ENCODE data around the gene SLC51A.
"Not testable (repeated sequence)": the region's sequence is repeated elsewhere in the genome, so short reads cannot be mapped to it uniquely, and the experiment has no call there.

Gene SLC51A

DNA sequence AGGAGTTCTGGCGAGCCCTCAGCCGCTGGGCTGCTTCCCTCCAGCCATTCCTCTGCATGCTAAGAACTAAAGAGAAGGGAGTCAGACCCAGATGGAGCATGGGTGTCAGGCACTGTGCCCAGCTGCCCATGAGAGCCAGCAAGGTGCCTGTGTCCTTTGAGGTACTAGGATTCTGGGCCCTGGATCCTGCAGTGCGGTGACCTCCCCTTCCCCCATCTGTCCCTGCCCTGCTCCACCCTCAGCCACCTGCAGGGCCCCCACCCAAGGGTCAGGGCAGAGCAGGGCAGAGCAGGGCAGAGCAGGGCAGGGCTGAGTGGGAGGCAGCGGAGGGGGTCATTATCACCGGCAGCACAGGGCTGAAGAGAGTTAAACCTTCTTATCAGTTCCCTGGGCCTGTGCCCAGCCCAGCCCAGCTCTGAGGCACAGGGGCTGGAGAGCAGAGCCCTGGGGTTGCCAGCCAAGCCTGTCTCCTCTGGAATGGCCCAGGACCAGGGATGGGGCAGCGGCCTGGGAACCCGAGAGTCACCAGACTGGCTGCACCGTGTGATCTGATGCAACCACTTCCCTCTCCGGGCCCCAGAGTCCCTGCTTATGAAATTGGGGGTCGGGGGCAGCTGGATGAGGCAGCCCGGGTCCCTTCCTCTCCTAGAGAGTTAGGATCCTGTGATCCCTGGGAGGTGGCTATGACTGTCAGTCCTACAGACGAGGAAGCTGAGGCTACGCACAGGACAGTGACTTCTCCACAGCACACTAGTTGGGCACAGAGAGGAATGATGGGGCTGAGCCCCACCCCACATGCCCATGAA, 22.4 kb upstream of the SLC51A start:
- no peak for DNase-seq

DNA sequence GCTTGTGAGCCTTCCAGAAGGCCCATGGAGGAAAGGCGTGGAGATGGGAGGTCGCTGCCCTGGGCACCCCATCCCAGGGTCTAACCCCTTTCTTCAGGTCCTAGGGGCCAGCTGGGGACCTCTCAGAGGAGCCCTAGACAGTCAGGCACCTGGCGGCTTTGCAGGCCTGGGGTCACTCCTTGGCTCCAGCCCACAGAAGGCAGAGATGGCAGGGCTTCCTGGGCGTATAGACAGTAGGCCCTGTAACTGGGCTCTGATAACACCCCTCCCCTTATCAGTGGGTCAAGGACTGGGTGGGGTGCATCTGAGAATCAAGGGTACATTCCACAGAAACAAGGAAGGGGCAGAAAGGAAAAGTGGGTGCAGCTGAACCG, 21.8 kb upstream of the SLC51A start:
- no peak for DNase-seq

DNA sequence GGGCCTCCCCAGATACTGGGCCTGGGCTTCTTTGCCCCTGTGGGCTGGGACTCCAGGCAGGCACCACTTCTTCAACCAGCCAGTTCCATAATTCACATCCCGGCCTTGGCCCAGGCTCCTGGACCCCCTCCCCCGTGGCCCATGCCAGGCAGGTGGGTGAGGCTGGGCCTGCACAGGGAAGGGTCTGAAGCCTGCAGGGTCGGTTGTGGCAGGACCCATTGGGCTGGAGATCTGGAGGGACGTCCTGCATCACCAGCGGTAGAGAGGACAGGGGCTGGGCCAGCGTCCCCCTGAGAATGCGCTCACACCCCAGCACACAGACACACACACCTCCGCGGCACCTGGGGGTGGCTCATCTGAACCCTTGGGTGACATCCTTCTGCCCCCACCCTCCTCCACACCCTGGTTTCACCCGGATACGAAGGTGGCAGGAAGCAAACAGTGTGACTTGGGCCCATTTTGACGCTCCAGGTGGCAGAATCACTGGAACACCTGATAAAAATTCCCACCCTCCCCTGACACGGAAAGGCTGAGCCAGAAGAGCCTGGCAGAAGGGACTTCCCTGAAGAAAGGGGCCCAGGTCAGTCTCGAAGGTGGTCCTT, 20.6 kb upstream of the SLC51A start:
- no peak for DNase-seq

DNA sequence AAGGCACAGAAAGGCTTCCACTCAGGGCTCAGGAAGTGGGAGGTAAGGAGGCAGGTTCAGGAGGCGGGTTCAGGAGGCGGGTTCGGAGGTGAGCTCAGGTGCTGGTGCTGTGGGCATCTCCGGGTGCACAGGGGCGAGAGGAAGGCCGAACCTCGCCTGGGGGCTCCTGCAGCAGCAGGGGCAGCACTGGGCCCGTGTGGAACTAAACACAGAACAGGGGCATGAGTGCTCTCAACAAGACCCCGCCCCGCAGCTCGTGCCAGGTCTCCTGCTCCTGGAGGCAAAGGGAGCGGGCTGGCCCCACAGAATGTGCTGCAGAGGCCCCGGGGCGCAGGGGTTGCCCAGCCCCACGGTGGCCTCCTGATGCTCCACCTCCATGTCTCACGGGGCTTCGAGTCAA, 18.8 kb upstream of the SLC51A start:
- DNase-seq = no peak

DNA sequence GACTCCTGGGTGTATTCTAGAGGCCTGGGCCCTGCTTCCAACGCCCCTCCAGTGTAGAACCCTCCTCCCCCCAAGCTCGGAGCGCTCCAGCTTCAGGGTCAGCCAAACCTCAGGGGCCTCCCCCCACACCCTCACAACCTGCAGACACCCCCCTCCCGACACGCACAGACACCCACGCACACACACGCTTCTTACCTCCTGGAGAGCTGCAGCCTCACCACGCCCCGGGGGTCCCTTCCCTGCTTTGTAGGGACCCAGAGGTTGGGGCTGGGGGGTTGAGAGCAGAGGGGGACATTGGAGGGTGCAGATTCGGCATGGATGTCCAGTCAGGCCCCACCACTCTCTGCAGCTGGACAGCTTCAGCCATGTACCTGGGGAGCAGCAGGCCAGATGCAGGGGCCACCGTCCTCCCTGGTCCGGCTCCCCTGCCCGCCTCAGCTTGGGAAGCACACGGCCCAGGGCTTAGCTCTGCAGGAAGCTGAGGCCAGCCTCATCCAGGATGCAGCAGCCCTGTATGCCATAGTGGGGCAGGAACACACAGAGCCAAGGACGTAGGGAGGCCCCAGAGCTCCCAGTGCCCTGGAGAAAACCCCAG, 18.2 kb upstream of the SLC51A start:
- no peak for DNase-seq

DNA sequence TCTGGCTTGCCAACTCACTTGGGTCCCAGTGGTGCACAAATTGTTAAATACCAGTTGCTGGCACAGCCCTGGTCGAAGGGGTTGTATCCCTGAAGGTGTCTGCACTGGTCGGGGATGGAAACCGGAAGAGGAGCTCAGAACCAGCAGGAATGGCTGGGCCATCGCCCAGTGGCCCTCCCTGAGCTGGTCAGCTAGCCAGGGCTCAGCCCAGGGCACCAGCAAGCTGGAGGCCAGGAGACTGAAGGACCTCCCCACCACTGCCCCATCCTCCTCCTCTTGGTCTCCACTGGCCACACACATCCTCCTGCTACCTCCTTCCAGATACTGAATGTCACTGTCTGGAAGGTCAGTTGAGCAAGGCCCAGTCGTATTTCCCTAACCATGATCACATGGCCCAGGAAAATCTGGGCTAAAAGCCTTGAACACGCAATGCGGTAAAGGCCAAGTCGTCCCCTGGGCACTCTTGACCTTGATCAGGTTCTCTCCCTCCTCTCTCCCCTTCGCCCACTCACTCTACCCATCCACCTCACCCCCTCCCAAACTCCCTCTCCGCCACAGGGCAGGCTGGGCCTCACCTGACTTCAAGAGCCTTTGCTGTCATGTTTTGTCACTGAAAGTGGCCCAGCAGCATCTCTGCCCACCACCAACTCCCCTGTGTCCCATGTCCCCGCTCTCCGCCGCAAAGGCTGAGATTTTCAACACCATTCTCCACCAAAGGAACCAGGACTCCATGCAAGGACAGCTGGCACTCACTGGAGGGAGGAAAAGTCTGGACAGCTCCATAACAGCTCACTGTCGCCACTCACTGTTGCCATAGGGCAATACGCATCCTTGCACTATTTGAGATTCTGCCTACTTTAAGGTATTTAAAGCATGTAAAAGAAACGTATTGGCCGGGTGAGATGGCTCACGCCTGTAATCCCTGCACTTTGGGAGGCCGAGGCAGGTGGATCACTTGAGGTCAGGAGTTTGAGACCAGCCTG, 17.3 kb upstream of the SLC51A start:
- no peak for DNase-seq

DNA sequence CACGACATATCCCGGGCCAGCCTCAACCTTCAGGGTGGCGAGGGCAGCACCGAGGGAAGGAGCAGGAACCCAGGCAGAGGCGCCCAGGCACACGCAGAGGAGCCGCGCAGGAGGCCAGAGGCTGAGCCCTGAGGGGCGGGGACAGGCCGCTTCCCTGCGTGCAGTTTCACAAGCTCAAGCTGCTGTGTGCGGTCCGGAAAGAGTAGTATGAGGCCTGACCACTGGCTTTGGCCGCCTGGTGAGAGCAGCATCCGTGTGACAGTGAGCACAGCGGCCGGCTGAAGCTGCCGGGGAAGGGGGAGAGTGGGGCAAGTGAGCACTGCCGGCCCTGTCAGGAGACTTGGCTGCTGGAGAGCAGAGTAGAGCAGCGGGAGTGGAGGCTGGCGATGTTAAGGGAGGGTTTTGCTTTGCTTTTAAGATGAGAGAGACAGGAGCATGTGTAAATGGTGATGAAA, 13.8 kb upstream of the SLC51A start:
- DNase-seq = no peak

DNA sequence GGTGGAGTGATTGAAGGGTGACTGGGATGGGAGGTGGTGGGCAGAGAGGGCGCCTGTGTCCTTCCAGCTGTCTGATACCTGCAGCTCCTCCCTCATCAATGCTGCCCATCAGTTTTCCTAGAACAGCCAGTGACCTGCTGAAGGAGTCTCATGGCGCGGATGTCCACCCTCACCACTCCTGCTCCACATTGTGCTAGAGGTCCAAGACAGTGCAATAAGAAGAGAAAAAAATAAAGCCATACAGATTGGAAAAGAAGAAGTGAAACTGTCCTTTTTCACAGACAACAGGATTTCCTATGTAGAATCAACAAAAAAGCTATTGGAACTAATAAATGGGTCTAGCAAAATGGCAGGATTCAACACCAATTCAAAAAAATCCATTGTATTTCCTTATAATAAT, 12.5 kb upstream of the SLC51A start:
- no peak for DNase-seq

DNA sequence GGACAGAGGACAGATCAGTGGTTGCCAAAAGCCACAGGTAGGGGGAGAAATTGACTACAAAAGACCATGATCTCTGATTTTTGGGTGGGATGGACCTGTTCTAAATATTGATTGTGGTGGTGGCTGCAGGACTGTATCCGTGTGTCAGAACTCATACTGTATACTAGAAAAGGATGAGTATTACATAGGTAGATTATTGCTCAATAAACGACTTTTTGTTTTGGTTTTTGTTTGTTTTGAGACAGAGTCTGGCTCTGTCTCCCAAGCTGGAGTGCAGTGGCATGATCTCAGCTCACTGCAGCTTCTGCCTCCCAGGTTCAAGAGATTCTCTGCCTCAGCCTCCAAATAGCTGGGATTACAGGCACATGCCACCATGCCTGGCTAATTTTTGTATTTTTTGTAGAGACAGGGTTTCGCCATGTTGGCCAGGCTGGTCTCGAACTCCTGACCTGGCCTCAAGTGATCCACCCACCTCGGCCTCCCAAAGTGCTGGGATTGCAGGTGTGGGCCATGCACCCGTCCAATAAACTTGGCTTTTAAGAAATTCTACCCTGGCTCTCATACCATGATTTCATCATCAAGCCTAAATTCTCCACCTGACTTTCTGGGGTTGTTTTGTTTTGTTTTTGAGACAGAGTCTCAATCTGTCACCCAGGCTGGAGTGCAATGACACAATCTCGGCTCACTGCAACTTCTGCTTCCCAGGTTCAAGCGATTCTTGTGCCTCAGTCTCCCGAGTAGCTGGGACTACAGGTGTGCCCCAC, 10.7 kb upstream of the SLC51A start:
- not testable (repeated sequence) for DNase-seq

DNA sequence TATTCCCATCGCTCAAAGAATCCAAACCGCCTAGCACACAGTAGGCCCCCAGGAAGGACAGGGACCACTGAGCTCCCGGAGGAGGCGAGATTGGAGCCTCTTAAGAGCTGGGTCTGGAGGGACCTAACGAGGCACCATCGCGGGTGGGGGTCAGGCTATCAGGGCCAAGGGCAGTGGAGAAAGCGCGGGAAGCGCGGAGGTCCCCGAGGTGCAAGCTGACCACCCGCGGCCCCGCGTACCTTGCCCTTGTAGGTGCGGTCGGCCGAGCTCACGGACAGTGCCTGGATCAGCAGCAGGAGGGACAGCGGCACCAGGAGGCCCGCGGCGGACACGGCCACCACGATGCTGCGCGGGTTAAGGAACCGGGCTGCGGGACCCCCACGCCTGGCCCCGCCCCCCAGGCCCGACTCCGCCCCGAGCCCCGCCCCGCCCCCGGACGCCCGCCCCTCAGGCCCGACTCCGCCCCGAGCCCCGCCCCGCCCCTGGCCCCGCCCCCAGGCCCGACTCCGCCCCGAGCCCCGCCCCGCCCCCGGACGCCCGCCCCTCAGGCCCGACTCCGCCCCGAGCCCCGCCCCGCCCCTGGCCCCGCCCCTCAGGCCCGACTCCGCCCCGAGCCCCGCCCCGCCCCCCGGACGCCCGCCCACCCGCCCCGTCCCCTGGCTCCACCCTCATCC, 9.0 kb upstream of the SLC51A start:
- peak in 4 of 6 experiments; percentile 32 to 70 (median 50) for DNase-seq

DNA sequence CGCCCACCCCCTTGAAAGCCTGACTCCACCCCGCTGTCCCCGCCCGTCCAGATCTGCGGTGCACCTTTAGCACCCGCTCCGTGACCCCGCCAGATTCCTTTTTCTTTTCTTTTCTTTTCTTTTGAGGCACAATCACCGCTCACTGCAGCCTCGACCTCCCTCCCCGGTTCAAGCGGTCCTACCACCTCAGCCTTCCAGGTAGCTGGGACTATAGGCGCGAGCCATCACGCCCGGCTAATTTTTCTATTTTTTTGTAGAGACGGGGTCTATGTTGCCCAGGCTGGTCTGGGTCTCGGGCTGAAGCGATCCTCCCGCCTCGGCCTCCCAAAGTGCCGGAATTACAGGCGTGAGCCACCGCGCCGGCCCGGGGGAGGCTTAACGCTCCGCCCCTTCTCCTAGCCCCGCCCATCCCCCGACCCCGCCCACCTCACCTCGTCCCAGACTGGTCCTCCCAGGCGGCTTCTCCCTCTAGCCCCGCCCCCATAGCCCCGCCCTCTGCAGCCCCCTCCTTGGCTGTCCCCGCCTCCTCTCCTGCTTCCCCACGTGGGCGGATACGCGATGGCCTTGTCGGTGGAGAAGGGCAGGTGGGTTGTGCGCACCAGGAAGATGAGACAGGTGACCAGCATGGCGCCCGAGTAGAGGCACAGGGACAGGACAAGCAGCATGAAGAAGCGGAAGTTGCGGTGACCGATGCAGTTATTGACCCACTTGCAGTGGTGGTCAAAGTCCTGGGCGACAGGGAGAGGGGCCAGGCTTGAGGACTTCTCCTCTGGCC, 8.3 kb upstream of the SLC51A start:
- DNase-seq = peak; percentile 12 to 70 (median 54)

DNA sequence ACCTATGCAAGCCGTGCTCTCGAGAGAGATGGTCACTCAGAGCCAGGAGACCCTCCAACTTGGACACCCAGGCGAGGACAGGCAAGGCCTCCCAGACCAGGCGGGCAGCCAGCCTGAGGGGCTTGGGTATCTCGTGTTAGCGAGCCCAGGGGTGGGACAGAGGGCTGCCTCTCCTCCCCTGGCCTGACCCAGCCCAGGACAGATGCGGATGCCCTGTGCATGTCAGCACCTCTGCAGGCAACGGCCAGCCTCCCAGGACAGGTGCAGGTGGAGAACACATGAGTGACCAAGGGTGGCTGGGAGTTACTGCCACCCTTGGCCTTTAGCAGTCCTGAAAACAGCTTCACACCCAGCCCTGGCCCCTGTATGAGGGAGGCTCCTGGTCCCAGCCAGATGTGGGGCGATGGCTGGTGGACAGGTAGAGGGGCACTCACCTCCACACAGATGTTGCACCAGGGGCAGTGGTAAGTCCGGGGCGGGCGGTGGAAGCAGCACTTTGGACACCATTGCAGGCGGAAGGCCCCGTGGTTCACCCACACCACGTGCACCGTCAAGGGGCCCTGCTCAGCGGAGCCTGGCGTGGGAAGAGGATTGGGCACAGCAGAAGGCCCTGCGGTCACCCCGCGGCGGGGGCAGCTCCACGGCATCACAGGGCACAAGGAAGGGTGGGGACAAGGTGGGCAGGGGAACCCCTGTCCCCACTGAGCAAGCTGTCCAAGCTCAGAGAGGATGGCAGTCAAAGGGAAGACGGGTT, 7.2 kb upstream of the SLC51A start:
- DNase-seq = no peak

DNA sequence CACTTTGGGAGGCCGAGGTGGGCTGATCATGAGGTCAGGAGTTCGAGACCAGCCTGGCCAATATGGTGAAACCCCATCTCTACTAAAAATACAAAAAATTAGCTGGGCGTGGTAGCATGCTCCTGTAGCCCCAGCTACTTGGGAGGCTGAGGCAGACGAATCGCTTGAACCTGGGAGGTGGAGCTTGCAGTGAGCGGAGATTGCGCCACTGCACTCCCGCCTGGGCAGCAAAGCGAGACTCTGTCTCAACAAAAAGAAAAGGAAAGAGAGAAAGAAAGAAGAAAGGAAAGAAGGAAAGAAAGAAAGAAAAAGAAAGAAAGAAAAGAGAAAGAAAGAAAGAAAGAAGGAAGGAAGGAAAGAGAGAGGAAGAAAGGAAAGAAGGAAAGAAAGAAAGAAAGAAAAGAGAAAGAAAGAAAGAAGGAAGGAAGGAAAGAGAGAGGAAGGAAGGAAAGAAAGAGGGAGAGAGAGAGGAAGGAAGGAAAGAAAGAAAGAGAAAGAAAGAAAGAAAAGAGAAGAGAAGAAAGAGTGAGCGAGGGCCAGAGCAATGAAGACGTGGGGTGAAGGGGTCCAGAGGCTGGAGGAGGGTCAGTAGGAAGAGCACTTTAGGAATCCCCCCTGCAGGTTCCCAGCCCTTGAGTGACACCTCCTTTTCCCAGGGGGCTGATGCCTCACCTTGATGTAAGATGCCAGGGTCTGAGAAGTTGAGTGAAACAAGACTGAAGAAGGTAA, 6.2 kb upstream of the SLC51A start:
- DNase-seq = not testable (repeated sequence)

DNA sequence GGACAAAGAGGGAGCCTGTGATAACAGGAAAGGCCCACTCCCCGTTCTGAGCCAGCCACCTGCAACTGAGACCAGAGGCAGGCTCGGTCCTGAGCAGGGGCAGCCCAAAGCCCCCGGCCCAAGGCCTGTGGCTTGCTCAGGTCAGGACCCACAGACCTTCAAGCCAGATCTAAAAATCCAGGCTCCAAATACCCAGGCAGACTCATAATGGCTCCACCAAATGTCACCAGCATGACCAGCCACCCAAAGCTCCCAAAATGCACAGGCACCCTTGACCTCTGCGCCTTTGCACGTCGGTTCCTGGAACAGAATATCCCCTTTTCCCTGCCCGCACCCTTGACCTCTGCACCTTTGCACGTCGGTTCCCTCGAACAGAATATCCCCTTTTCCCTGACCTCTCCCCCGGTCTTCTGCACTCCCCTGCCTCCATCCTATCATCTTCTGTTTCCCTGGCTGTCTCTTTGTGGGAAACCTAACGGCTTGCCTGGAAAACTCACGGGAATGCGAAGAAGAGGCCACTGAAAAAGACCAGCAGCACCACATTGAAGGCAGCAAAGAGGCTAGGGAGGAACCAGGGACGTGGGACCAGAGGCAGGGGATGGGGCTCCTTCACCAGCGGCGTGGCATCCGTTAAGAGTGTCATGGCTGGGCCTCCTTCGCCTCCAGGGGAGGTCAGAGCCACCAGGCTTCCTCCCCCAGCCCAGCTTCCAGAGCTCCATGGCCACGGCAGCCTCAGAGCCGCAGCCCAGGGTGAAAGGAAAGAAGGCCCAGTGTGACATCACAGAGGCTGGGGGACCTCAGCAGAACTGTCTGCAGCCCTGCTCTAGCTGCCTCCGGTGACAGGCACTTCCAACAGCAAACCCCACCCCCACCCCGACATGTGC, 5.4 kb upstream of the SLC51A start, which contains the start of gene ZDHHC19:
Gene ZDHHC19 (minus strand): TSS at position 728 of the 884 bp plus-strand sequence. CDS start 85 bp downstream, at position 643.
- DNase-seq = no peak

DNA sequence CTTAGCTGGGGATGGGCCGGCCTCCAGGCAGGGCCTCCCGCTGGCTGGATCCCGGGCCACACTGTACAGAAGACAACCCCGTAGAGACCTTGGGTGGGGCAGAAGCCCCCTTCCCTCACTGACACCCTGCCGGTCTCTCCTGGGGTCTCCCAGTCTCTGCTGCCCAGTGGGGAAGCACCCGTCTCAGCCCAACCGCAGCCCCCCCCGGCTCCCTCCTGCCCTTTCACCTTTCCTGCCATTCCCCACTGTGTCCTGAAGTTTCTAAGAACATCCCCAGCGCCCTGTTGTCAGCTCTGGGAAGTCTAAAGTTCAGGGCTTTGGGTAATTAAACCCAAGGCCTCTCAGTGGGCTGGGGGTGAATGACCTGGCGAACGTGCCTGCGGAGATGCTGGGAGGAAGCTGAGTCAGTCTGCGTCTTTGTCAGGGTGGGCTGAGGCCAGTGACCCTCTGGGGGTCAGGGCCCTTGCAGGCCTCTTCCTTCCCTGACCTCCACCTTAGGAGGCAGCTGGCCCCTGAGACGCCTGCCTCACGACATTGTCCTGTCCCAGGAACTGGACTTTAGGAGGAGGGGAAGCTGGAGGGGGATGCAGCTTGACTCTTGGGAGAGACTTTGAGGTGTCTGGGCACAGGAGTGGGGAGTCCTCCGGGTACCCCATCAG, 1.4 kb upstream of the SLC51A start:
- no peak for DNase-seq

DNA sequence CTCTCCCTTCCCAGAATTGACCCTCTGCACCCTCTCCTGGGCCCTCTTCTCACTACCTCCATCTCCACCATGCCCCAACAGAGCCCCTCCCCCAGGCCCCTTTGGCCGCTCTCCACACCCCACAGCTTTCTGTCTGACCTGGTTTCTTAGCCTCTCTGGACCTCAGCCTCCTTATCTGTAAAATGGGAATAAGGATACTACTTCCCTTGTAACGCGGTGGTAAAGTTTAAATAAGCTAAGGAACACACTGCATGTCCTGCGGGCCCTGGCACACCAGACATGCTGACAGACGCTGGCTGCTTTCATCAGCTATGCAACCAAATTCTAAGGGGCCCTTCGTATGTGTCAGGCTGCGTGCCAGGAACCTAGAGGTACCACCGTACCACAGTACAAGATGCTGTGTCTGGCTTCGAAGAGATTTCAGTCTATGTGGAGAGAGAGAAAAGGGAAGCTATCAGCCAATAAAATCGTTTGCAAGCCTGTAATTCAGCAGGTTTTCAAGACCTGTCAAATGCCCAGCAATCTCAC, 777 bp upstream of the SLC51A start:
- DNase-seq = no peak

DNA sequence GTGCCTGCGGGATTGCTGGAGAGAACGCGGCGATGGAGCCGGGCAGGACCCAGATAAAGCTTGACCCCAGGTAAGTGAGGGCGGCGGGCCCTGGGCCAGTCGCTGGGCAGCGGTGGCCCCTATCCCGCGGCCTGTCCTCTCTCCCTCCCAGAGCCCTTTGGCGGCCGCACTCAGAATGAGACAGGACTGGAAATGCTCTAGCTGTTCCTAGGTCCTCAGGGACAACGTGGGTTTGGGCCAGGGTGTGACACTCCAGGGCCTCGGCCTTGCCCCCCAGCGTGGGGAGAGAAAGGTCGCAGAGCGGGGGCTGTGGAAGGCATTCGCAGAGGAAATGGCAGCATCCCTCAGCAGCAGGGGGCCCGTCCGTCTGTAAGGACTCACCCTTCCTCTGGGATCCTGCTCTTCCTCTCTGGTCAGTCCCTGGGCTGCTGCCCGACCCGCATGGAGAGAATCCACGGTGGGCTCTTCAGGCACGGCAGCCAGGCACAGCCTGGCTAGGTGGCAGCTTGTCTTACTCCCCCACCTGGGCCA, 412 bp downstream of the SLC51A start:
- DNase-seq = no peak
